K562 (cell line): ENCODE results near the gene WDR44. TPM values are rescaled to one million over a fixed set of nuclear protein-coding genes. Genes with fewer than 3 reads are reported as not detected.

Experiments used
- ATF1 ChIP-seq, 2 experiments: fragments of 450-650 bp in 1 of 2; IDR thresholded peaks; 2 replicates each; pipeline ENCODE4 v1.6.1; 2016; ENCODE audit warnings: missing compliant biosample characterization in 1 of 2, missing genetic modification characterization in 1 of 2
- CCNT2 ChIP-seq: IDR thresholded peaks from 2 replicates; pipeline ENCODE4 v1.6.1; 2011; ENCODE audit warnings: borderline replicate concordance, low read depth, mild to moderate bottlenecking, moderate library complexity, mixed read lengths, low read length; ENCODE audit not compliant: insufficient read length; ENCODE audit errors: extremely low read depth
- EP400 ChIP-seq: fragments of 450-650 bp; IDR thresholded peaks from 2 replicates; pipeline ENCODE4 v1.6.1; 2017; ENCODE audit warnings: antibody characterized with exemption, mild to moderate bottlenecking, moderate library complexity
- HDAC6 ChIP-seq: IDR thresholded peaks from 2 replicates; pipeline ENCODE4 v1.6.1; 2012; ENCODE audit warnings: low read depth, mild to moderate bottlenecking, control low read depth, inconsistent platforms, low read length, moderate library complexity
- HDGF ChIP-seq: fragments of 450-650 bp; IDR thresholded peaks from 2 replicates; pipeline ENCODE4 v1.6.1; 2016
- IRF2 ChIP-seq: sonication (generic); formaldehyde crosslinking; IDR thresholded peaks from 2 replicates; pipeline ENCODE4 v1.8.1; 2022; ENCODE audit warnings: mild to moderate bottlenecking, missing genetic modification reagents
- KDM5B ChIP-seq: fragments of 200-600 bp; sonication (generic); IDR thresholded peaks from 2 replicates; pipeline ENCODE4 v1.6.1; 2012; ENCODE audit warnings: low read depth, mild to moderate bottlenecking, moderate library complexity, low read length, control low read depth, inconsistent platforms; ENCODE audit not compliant: insufficient replicate concordance
- MYC ChIP-seq, 2 experiments: fragments of 250-450 bp in 1 of 2; sonication (Bioruptor Pico) in 1 of 2; IDR thresholded peaks; 2 replicates each; pipeline versions ENCODE4 v1.5.1 to v1.6.1; 2012 to 2021; ENCODE audit warnings: low read depth in 2 of 2, borderline replicate concordance in 1 of 2, improper control_type of control experiment in 1 of 2, low read length in 1 of 2, mild to moderate bottlenecking in 1 of 2, moderate library complexity in 1 of 2
- SMAD2 ChIP-seq: fragments of 150-350 bp; IDR thresholded peaks from 2 replicates; pipeline ENCODE4 v1.6.1; 2014; ENCODE audit warnings: low read depth, mild to moderate bottlenecking, low read length
- ZNF263 ChIP-seq: sonication (generic); formaldehyde crosslinking; IDR thresholded peaks from 2 replicates; pipeline ENCODE4 v1.8.0; 2022; ENCODE audit warnings: mild to moderate bottlenecking, missing genetic modification reagents, borderline replicate concordance
- polyA plus RNA-seq, 8 experiments: library from polyadenylated mRNA; depleted of rRNA in 4 of 8; stranded (reverse) in 5 of 8; unstranded in 3 of 8; fragments of >200 nt; fragmentation: Nextera tagmentation in 2 of 8; fragmentation: Illumina TruSeq in 1 of 8; extraction: Ambion mirVana in 2 of 8; extraction: Trizol in 1 of 8; gene quantifications; 2 replicates each; pipeline versions ENCODE4 v1.2.1 to v1.2.3, GENCODE V29; 2011 to 2014; ENCODE audit warnings: inconsistent platforms in 1 of 8, missing spikeins in 1 of 8
- total RNA-seq, 7 experiments: library from RNA; depleted of rRNA in 6 of 7; stranded (reverse); fragments of >200 nt in 6 of 7; fragmentation: Illumina TruSeq in 2 of 7; extraction: Trizol in 2 of 7; gene quantifications; 2 replicates each; pipeline versions ENCODE4 v1.2.1 to v1.2.3, GENCODE V29; 2011 to 2021; ENCODE audit warnings: low replicate concordance in 1 of 7
- TF ChIP-seq, protein P1 (sequence below), 2 experiments: fragments of 150-350 bp in 1 of 2; IDR thresholded peaks; 2 replicates each; pipeline ENCODE4 v1.6.1; 2012 to 2016; ENCODE audit warnings: low read depth in 2 of 2, low read length in 2 of 2, mild to moderate bottlenecking in 1 of 2, moderate library complexity in 1 of 2
- TF ChIP-seq, protein P2 (sequence below): fragments of 450-650 bp; IDR thresholded peaks from 2 replicates; pipeline ENCODE4 v1.6.1; 2018; ENCODE audit warnings: mild to moderate bottlenecking, low read depth; ENCODE audit not compliant: partially characterized antibody
- TF ChIP-seq, protein P3 (sequence below): fragments of 450-650 bp; IDR thresholded peaks from 2 replicates; pipeline ENCODE4 v1.6.1; 2016; ENCODE audit warnings: antibody characterized with exemption
- TF ChIP-seq, protein P4 (sequence below): fragments of 250-450 bp; sonication (Bioruptor Pico); IDR thresholded peaks from 2 replicates; pipeline ENCODE4 v1.4.0; 2020; ENCODE audit warnings: mild to moderate bottlenecking
- TF ChIP-seq, protein P5 (sequence below): fragments of 250-450 bp; sonication (Bioruptor Pico); IDR thresholded peaks from 2 replicates; pipeline ENCODE4 v1.5.1; 2021; ENCODE audit warnings: mild to moderate bottlenecking

Gene WDR44
- total and polyA plus RNA-seq, 9 of the 15 experiments (the other 6 are each of a cell fraction or from before 2014, with no cell fraction given), result 5.6 to 20.0 (median 14.6) TPM

DNA sequence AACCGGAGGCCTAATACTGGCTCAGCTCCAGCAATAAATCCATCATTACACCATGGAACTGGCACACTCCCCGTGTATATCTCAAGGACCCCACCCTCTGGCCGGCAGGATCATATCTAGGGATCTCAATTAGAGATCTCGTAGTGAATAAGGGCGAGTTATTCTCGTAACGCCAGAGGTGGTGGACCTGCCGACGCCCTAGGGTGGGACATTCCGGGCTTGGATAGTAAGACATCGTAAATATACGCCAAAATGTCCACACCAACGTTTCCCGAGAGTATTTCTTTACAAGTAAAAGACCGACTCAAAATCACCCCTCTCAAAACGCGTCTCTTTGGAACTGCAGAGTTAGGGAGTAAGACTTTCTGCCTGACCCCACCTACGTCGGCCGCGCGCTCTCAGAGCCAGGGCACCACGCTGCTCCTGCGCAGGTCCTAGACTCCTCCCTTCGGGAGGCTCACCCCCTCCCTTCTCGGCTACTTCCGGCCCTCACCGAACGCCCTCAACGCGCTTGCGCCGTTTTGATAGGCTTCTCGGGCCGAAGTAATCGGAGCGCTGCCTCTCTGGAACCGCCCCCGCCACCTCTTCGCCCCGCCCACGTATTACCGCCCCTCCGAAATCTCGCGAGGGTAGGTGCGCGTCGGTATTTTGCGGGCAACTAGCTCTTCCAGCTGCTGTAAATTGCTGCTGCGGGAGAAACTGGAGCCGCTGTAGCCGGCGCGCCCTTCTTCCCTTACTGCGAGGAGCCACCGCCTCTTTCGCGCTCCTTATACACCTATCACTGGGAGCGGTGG, at the start of gene WDR44 (continued):
- TF ChIP-seq, protein P1, sequence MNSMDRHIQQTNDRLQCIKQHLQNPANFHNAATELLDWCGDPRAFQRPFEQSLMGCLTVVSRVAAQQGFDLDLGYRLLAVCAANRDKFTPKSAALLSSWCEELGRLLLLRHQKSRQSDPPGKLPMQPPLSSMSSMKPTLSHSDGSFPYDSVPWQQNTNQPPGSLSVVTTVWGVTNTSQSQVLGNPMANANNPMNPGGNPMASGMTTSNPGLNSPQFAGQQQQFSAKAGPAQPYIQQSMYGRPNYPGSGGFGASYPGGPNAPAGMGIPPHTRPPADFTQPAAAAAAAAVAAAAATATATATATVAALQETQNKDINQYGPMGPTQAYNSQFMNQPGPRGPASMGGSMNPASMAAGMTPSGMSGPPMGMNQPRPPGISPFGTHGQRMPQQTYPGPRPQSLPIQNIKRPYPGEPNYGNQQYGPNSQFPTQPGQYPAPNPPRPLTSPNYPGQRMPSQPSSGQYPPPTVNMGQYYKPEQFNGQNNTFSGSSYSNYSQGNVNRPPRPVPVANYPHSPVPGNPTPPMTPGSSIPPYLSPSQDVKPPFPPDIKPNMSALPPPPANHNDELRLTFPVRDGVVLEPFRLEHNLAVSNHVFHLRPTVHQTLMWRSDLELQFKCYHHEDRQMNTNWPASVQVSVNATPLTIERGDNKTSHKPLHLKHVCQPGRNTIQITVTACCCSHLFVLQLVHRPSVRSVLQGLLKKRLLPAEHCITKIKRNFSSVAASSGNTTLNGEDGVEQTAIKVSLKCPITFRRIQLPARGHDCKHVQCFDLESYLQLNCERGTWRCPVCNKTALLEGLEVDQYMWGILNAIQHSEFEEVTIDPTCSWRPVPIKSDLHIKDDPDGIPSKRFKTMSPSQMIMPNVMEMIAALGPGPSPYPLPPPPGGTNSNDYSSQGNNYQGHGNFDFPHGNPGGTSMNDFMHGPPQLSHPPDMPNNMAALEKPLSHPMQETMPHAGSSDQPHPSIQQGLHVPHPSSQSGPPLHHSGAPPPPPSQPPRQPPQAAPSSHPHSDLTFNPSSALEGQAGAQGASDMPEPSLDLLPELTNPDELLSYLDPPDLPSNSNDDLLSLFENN (IDR thresholded peaks at IDR 0.05; ENCODE audit: low read depth in 2 of 2, low read length in 2 of 2), result no peak
- peak; percentile 53 for TF ChIP-seq MYC (IDR thresholded peaks at IDR 0.05; ENCODE audit: low read depth, low read length)
- no peak for TF ChIP-seq MYC (CRISPR knock-in tag; IDR thresholded peaks at IDR 0.05; ENCODE audit: borderline replicate concordance, low read depth)
- TF ChIP-seq, protein P2, sequence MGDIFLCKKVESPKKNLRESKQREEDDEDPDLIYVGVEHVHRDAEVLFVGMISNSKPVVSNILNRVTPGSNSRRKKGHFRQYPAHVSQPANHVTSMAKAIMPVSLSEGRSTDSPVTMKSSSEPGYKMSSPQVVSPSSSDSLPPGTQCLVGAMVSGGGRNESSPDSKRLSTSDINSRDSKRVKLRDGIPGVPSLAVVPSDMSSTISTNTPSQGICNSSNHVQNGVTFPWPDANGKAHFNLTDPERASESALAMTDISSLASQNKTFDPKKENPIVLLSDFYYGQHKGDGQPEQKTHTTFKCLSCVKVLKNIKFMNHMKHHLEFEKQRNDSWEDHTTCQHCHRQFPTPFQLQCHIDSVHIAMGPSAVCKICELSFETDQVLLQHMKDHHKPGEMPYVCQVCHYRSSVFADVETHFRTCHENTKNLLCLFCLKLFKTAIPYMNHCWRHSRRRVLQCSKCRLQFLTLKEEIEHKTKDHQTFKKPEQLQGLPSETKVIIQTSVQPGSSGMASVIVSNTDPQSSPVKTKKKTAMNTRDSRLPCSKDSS, result no peak
- no peak for TF ChIP-seq ATF1 (CRISPR knock-in tag; IDR thresholded peaks at IDR 0.05)
- TF ChIP-seq ATF1 (tag; IDR thresholded peaks at IDR 0.05), result peak; percentile 47; the same call in 1 of the 2 replicates
- TF ChIP-seq CCNT2, result peak; percentile 27
- TF ChIP-seq SMAD2, result no peak
- TF ChIP-seq KDM5B, result peak; percentile 46
- TF ChIP-seq IRF2 (CRISPR knock-in tag), result no peak
- TF ChIP-seq HDGF, result no peak
- TF ChIP-seq HDAC6, result no peak
- TF ChIP-seq, protein P3, sequence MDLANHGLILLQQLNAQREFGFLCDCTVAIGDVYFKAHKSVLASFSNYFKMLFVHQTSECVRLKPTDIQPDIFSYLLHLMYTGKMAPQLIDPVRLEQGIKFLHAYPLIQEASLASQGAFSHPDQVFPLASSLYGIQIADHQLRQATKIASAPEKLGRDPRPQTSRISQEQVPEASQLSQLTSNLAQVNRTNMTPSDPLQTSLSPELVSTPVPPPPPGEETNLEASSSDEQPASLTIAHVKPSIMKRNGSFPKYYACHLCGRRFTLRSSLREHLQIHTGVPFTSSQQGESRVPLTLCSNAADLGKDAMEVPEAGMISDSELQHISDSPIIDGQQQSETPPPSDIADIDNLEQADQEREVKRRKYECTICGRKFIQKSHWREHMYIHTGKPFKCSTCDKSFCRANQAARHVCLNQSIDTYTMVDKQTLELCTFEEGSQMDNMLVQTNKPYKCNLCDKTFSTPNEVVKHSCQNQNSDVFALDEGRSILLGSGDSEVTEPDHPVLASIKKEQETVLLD, result peak; percentile 78
- TF ChIP-seq, protein P4, sequence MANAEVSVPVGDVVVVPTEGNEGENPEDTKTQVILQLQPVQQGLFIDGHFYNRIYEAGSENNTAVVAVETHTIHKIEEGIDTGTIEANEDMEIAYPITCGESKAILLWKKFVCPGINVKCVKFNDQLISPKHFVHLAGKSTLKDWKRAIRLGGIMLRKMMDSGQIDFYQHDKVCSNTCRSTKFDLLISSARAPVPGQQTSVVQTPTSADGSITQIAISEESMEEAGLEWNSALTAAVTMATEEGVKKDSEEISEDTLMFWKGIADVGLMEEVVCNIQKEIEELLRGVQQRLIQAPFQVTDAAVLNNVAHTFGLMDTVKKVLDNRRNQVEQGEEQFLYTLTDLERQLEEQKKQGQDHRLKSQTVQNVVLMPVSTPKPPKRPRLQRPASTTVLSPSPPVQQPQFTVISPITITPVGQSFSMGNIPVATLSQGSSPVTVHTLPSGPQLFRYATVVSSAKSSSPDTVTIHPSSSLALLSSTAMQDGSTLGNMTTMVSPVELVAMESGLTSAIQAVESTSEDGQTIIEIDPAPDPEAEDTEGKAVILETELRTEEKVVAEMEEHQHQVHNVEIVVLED, result no peak
- peak; percentile 48 for TF ChIP-seq EP400
- TF ChIP-seq ZNF263 (CRISPR knock-in tag), result no peak; the same call in 1 of the 2 replicates
- TF ChIP-seq, protein P5, sequence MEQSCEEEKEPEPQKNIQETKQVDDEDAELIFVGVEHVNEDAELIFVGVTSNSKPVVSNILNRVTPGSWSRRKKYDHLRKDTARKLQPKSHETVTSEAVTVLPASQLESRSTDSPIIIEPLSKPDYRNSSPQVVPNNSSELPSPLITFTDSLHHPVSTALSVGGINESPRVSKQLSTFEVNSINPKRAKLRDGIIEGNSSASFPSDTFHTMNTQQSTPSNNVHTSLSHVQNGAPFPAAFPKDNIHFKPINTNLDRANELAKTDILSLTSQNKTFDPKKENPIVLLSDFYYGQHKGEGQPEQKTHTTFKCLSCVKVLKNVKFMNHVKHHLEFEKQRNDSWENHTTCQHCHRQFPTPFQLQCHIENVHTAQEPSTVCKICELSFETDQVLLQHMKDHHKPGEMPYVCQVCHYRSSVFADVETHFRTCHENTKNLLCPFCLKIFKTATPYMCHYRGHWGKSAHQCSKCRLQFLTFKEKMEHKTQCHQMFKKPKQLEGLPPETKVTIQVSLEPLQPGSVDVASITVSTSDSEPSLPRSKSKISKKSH, result no peak
